HepG2 (cell line): ENCODE measurements around the gene CABLES1. TPM values are rescaled to one million over a fixed set of nuclear protein-coding genes. Genes with fewer than 3 reads are reported as not detected.
A peak's percentile ranks its signal among the peaks of the same experiment; 100 is the strongest.

Source experiments
- BCLAF1 ChIP-seq: fragments of 450-650 bp; IDR thresholded peaks from 2 replicates; pipeline ENCODE4 v1.6.1; 2017; ENCODE audit warnings: mild to moderate bottlenecking
- DR1 ChIP-seq: sonication (generic); formaldehyde crosslinking; IDR thresholded peaks from 2 replicates; pipeline ENCODE4 v1.8.0; 2021; ENCODE audit warnings: mild to moderate bottlenecking, missing genetic modification reagents, inconsistent platforms
- HNF4G ChIP-seq, 2 experiments: sonication (generic) in 1 of 2; formaldehyde crosslinking in 1 of 2; IDR thresholded peaks; 2 replicates each; pipeline versions ENCODE4 v1.4.0 to v1.6.1; 2011 to 2020; ENCODE audit warnings: borderline replicate concordance in 2 of 2, low read depth in 2 of 2, mild to moderate bottlenecking in 2 of 2, low read length in 1 of 2, missing genetic modification reagents in 1 of 2, moderate library complexity in 1 of 2
- KLF9 ChIP-seq: IDR thresholded peaks from 2 replicates; pipeline ENCODE4 v1.6.1; 2016; ENCODE audit warnings: low read depth
- ZNF138 ChIP-seq: sonication (generic); formaldehyde crosslinking; IDR thresholded peaks from 2 replicates; pipeline ENCODE4 v1.5.0; 2020; ENCODE audit warnings: mild to moderate bottlenecking, low read depth, missing genetic modification reagents
- ZNF232 ChIP-seq: sonication (generic); formaldehyde crosslinking; IDR thresholded peaks from 2 replicates; pipeline ENCODE4 v1.4.0; 2020; ENCODE audit warnings: missing genetic modification reagents, borderline replicate concordance
- ZNF318 ChIP-seq: sonication (generic); formaldehyde crosslinking; IDR thresholded peaks from 2 replicates; pipeline ENCODE4 v1.4.0; 2020; ENCODE audit warnings: mild to moderate bottlenecking, missing genetic modification reagents
- ZNF710 ChIP-seq: sonication (generic); formaldehyde crosslinking; IDR thresholded peaks from 2 replicates; pipeline ENCODE4 v1.5.0; 2020; ENCODE audit warnings: mild to moderate bottlenecking, missing genetic modification reagents, borderline replicate concordance
- polyA plus RNA-seq, 8 experiments: library from polyadenylated mRNA; depleted of rRNA in 3 of 8; stranded (reverse) in 7 of 8; unstranded in 1 of 8; fragments of >200 nt; fragmentation: Illumina TruSeq in 4 of 8; extraction: Trizol in 4 of 8; gene quantifications; 2 replicates each; pipeline versions ENCODE4 v1.2.1 to v1.2.3, GENCODE V29; 2011 to 2016; ENCODE audit warnings: low read depth in 4 of 8, missing spikeins in 1 of 8, mixed read lengths in 1 of 8; ENCODE audit not compliant: insufficient read depth in 1 of 8
- total RNA-seq, 5 experiments: library from RNA; depleted of rRNA; stranded (reverse); fragments of >200 nt; fragmentation: Illumina TruSeq; extraction: Trizol; gene quantifications; 2 replicates each; pipeline ENCODE4 v1.2.3, GENCODE V29; 2016; ENCODE audit warnings: low read depth in 1 of 5

Gene CABLES1
- total and polyA plus RNA-seq, 2 of the 13 experiments (the other 11 are each of a cell fraction or from before 2014, with no cell fraction given): 14.7 to 25.8 TPM

GRCh38 chr18:23259701-23260681 is 124.7 kb downstream of the CABLES1 start (continued):
- TF ChIP-seq ZNF318 (CRISPR knock-in tag) (no peak), DR1 (no peak), ZNF138 (CRISPR knock-in tag) (no peak), HNF4G (IDR thresholded peaks at IDR 0.05; ENCODE audit: borderline replicate concordance, low read depth, low read length) (no peak), HNF4G (CRISPR knock-in tag; IDR thresholded peaks at IDR 0.05; ENCODE audit: borderline replicate concordance, low read depth) (no peak), ZNF710 (CRISPR knock-in tag) (peak; percentile 89), KLF9 (CRISPR knock-in tag) (no peak), BCLAF1 (no peak), ZNF232 (CRISPR knock-in tag) (no peak)
- TF ChIP-seq, all 625 proteins: peak for 46
